ENCODE data around the gene PITPNC1.

- TF ChIP-seq EZH2 (IDR thresholded peaks at IDR 0.05; ENCODE audit: low read length, missing control alignments) (no peak), CTCF (conservative IDR thresholded peaks at IDR 0.05 in 1 of 2, IDR thresholded peaks at IDR 0.05 in 1 of 2; ENCODE audit: low read depth in 1 of 2, low read length in 2 of 2) (no peak)
Measured at GRCh38 chr17:67716405-67716798, 339.3 kb downstream of the PITPNC1 start.

All from fibroblast of lung (primary cell).